ENCODE results near the gene RBX1. TPM values are rescaled to one million over a fixed set of nuclear protein-coding genes. Genes with fewer than 3 reads are reported as not detected.

RBX1 gene
- polyA plus RNA-seq, 3 donors = 42.7 to 247 (median 224) TPM

GRCh38 chr22:40982482-40983385 lies 31.6 kb downstream of the RBX1 start:
- Mint-ChIP-seq H3K27me3 (ENCODE audit: low read depth in 3 of 3) (peaks cover 0 to 9% (median 2%) of the 10 kb centered on the region in 3 donors), H3K4me3 (no peak overlapping the region), H3K27ac (peak overlapping the region in 1 of 7 donors; percentile 62), H3K4me1 (peaks cover 2% of the 10 kb centered on the region), H3K36me3 (no peaks in the 10 kb centered on the region), H3K9me3 (peaks cover 0 to 2% (median 0%) of the 10 kb centered on the region in 7 donors)
- Histone ChIP-seq H3K27me3 (ENCODE audit: control insufficient read depth in 2 of 2, insufficient read depth in 2 of 2, low read length in 2 of 2) (no peaks in the 10 kb centered on the region), H3K36me3 (replicated peaks in 1 of 2; ENCODE audit: control insufficient read depth in 1 of 2, insufficient read depth in 2 of 2, low read length in 2 of 2) (no peaks in the 10 kb centered on the region), H3K4me3 (replicated peaks in 1 of 3; ENCODE audit: low read depth in 2 of 3, low read length in 3 of 3) (no peak overlapping the region), H3K4me1 (ENCODE audit: control insufficient read depth in 1 of 2, insufficient read depth in 2 of 2, low read length in 2 of 2) (no peaks in the 10 kb centered on the region), H3K79me2 (ENCODE audit: insufficient read depth, low read length) (no peaks in the 10 kb centered on the region), H3K4me2 (replicated peaks; ENCODE audit: extremely low read depth, low read length, poor library complexity, severe bottlenecking) (no peak overlapping the region), H2AFZ (ENCODE audit: insufficient read depth, low read depth, low read length, poor library complexity, severe bottlenecking) (peak overlapping the region; percentile 53), H3K27ac (ENCODE audit: low read depth in 1 of 2, low read length in 2 of 2) (no peak overlapping the region), H3K9me3 (replicated peaks in 1 of 2; ENCODE audit: control insufficient read depth in 1 of 2, insufficient read depth in 1 of 2, low read length in 2 of 2) (no peaks in the 10 kb centered on the region), H4K20me1 (ENCODE audit: insufficient read depth, low read length) (no peaks in the 10 kb centered on the region), H3K9ac (ENCODE audit: insufficient read depth, low read length, poor library complexity, severe bottlenecking) (no peak overlapping the region)
- intact Hi-C loops (cut with micrococcal nuclease) = no loop called here
- no peak for TF ChIP-seq CTCF (IDR thresholded peaks at IDR 0.05)
- DNase-seq = no peak
- WGBS (ENCODE audit: insufficient coverage) = 83% methylated on average over 19 of the region's 21 CpGs

GRCh38 chr22:40991298-40991697 lies 40.1 kb downstream of the RBX1 start:
- 88% methylated on average over 8 of the region's 9 CpGs for WGBS (ENCODE audit: insufficient coverage)
- Histone ChIP-seq H3K9ac (ENCODE audit: insufficient read depth, low read length, poor library complexity, severe bottlenecking) (no peak overlapping the region), H3K4me2 (replicated peaks; ENCODE audit: extremely low read depth, low read length, poor library complexity, severe bottlenecking) (no peak overlapping the region), H3K4me3 (replicated peaks in 1 of 3; ENCODE audit: low read depth in 2 of 3, low read length in 3 of 3) (no peak overlapping the region), H3K9me3 (replicated peaks in 1 of 2; ENCODE audit: control insufficient read depth in 1 of 2, insufficient read depth in 1 of 2, low read length in 2 of 2) (no peaks in the 10 kb centered on the region), H3K27ac (ENCODE audit: low read depth in 1 of 2, low read length in 2 of 2) (no peak overlapping the region), H3K36me3 (replicated peaks in 1 of 2; ENCODE audit: control insufficient read depth in 1 of 2, insufficient read depth in 2 of 2, low read length in 2 of 2) (no peaks in the 10 kb centered on the region), H4K20me1 (ENCODE audit: insufficient read depth, low read length) (no peaks in the 10 kb centered on the region), H3K79me2 (ENCODE audit: insufficient read depth, low read length) (no peaks in the 10 kb centered on the region), H3K27me3 (ENCODE audit: control insufficient read depth in 2 of 2, insufficient read depth in 2 of 2, low read length in 2 of 2) (peaks cover 0 to 3% of the 10 kb centered on the region in 2 donors), H2AFZ (ENCODE audit: insufficient read depth, low read depth, low read length, poor library complexity, severe bottlenecking) (no peak overlapping the region), H3K4me1 (ENCODE audit: control insufficient read depth in 1 of 2, insufficient read depth in 2 of 2, low read length in 2 of 2) (no peaks in the 10 kb centered on the region)
- Mint-ChIP-seq H3K27ac (no peak overlapping the region), H3K4me1 (no peaks in the 10 kb centered on the region), H3K27me3 (ENCODE audit: low read depth in 3 of 3) (peaks cover 4 to 18% (median 8%) of the 10 kb centered on the region in 3 donors), H3K36me3 (no peaks in the 10 kb centered on the region), H3K4me3 (no peak overlapping the region), H3K9me3 (no peaks in the 10 kb centered on the region)
- no peak for TF ChIP-seq CTCF (IDR thresholded peaks at IDR 0.05)
- no peak for DNase-seq
- intact Hi-C loops (cut with micrococcal nuclease) = no loop called here
